ENCODE measurements around the gene UGT3A1.

- TF ChIP-seq, protein P1, sequence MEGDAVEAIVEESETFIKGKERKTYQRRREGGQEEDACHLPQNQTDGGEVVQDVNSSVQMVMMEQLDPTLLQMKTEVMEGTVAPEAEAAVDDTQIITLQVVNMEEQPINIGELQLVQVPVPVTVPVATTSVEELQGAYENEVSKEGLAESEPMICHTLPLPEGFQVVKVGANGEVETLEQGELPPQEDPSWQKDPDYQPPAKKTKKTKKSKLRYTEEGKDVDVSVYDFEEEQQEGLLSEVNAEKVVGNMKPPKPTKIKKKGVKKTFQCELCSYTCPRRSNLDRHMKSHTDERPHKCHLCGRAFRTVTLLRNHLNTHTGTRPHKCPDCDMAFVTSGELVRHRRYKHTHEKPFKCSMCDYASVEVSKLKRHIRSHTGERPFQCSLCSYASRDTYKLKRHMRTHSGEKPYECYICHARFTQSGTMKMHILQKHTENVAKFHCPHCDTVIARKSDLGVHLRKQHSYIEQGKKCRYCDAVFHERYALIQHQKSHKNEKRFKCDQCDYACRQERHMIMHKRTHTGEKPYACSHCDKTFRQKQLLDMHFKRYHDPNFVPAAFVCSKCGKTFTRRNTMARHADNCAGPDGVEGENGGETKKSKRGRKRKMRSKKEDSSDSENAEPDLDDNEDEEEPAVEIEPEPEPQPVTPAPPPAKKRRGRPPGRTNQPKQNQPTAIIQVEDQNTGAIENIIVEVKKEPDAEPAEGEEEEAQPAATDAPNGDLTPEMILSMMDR (IDR thresholded peaks at IDR 0.05): no peak
- TF ChIP-seq EZH2 (IDR thresholded peaks at IDR 0.05) (no peak), EZH2phosphoT487 (IDR thresholded peaks at IDR 0.05) (no peak)
These were observed 44.5 kb upstream of the UGT3A1 start for GRCh38 chr5:36035696-36036095.
